ENCODE results near the gene MICU1.

- TF ChIP-seq CTCF (optimal IDR thresholded peaks at IDR 0.05 in 1 of 3, IDR thresholded peaks at IDR 0.05 in 1 of 3, conservative IDR thresholded peaks at IDR 0.05 in 1 of 3; ENCODE audit: extremely low read depth in 1 of 3, insufficient read depth in 2 of 3, low read length in 3 of 3) (no peak), EZH2 (IDR thresholded peaks at IDR 0.05; ENCODE audit: low read length) (no peak)
Measured at GRCh38 chr10:72637398-72637857, 11.5 kb upstream of the MICU1 start.

All from keratinocyte (primary cell).